ENCODE results near the gene SLC22A3.
"Not testable (repeated sequence)": the region's sequence is repeated elsewhere in the genome, so short reads cannot be mapped to it uniquely, and the experiment has no call there.

Gene SLC22A3

GRCh38 chr6:160348223-160349019, at the start of gene SLC22A3:
Gene SLC22A3 (plus strand): TSS chr6:160348378. CDS start chr6:160348420, 42 bp downstream.
- DNase-seq = peak; percentile 27

GRCh38 chr6:160299559-160299958, 48.6 kb upstream of the SLC22A3 start:
- DNase-seq = no peak

- no peak for DNase-seq
These were observed 48.0 kb upstream of the SLC22A3 start for GRCh38 chr6:160300076-160300695.

GRCh38 chr6:160301339-160301738, 46.8 kb upstream of the SLC22A3 start:
- no peak for DNase-seq

GRCh38 chr6:160302431-160303082, 45.6 kb upstream of the SLC22A3 start:
- not testable (repeated sequence) for DNase-seq

- DNase-seq = no peak
These were observed 44.4 kb upstream of the SLC22A3 start for GRCh38 chr6:160303806-160304205.

GRCh38 chr6:160305926-160306713, 42.1 kb upstream of the SLC22A3 start:
- DNase-seq = no peak

- no peak for DNase-seq
These were observed 38.5 kb upstream of the SLC22A3 start for GRCh38 chr6:160309718-160310117.

- DNase-seq = no peak
These were observed 35.3 kb upstream of the SLC22A3 start for GRCh38 chr6:160312900-160313299.

GRCh38 chr6:160315310-160315709, 32.9 kb upstream of the SLC22A3 start:
- no peak for DNase-seq

GRCh38 chr6:160316261-160316660, 31.9 kb upstream of the SLC22A3 start:
- no peak for DNase-seq

GRCh38 chr6:160319246-160319645, 28.9 kb upstream of the SLC22A3 start:
- DNase-seq = no peak

GRCh38 chr6:160321729-160322505, 26.3 kb upstream of the SLC22A3 start:
- no peak for DNase-seq

- DNase-seq = no peak
These were observed 20.2 kb upstream of the SLC22A3 start for GRCh38 chr6:160327981-160328380.

GRCh38 chr6:160328447-160328846, 19.7 kb upstream of the SLC22A3 start:
- no peak for DNase-seq

- no peak for DNase-seq
These were observed 19.0 kb upstream of the SLC22A3 start for GRCh38 chr6:160329188-160329587.

GRCh38 chr6:160330619-160331018, 17.6 kb upstream of the SLC22A3 start:
- DNase-seq = no peak

- DNase-seq = no peak
These were observed 17.0 kb upstream of the SLC22A3 start for GRCh38 chr6:160331204-160331603.

GRCh38 chr6:160331753-160332152, 16.4 kb upstream of the SLC22A3 start:
- no peak for DNase-seq

- DNase-seq = no peak
These were observed 15.1 kb upstream of the SLC22A3 start for GRCh38 chr6:160333101-160333500.

GRCh38 chr6:160333841-160334240, 14.3 kb upstream of the SLC22A3 start:
- DNase-seq = no peak

GRCh38 chr6:160336200-160336599, 12.0 kb upstream of the SLC22A3 start:
- DNase-seq = no peak
